RWPE2 (cell line): ENCODE measurements around the gene TTC28.
"Not testable (repeated sequence)": the region's sequence is repeated elsewhere in the genome, so short reads cannot be mapped to it uniquely, and the experiment has no call there.

Experiments used
- ATAC-seq: fragments of 200-7000 bp; cut with Tn5 transposase; 3 replicates; pipeline ENCODE4 v1.9.1; 2021; ENCODE audit warnings: low read depth
- DNase-seq: peaks from one replicate; pipeline ENCODE4 v3.0.0-alpha.2; 2020; ENCODE audit warnings: low spot score
- H3K27ac ChIP-seq: fragments of 450-650 bp; 2 replicates; pipeline ENCODE4 v1.5.1; 2017; ENCODE audit warnings: mild to moderate bottlenecking; ENCODE audit not compliant: poor library complexity, severe bottlenecking
- H3K27me3 ChIP-seq: fragments of 250-450 bp; sonication (Bioruptor Pico); 2 replicates; pipeline ENCODE4 v1.5.1; 2021; ENCODE audit warnings: mild to moderate bottlenecking, moderate library complexity; ENCODE audit not compliant: insufficient read depth, poor library complexity, severe bottlenecking
- H3K36me3 ChIP-seq: fragments of 250-450 bp; sonication (Bioruptor Pico); 2 replicates; pipeline ENCODE4 v1.5.1; 2020; ENCODE audit warnings: low read depth, mild to moderate bottlenecking, moderate library complexity
- H3K4me1 ChIP-seq: fragments of 250-450 bp; sonication (Bioruptor Pico); 2 replicates; pipeline ENCODE4 v1.5.1; 2021; ENCODE audit warnings: mild to moderate bottlenecking, moderate library complexity; ENCODE audit not compliant: insufficient read depth, poor library complexity, severe bottlenecking
- H3K4me3 ChIP-seq: fragments of 250-450 bp; sonication (Bioruptor Pico); 2 replicates; pipeline ENCODE4 v1.5.1; 2021; ENCODE audit warnings: mild to moderate bottlenecking, moderate library complexity; ENCODE audit not compliant: severe bottlenecking
- H3K9me3 ChIP-seq: fragments of 250-450 bp; sonication (Bioruptor Pico); 2 replicates; pipeline ENCODE4 v1.5.1; 2021; ENCODE audit warnings: mild to moderate bottlenecking, moderate library complexity; ENCODE audit not compliant: severe bottlenecking
- CTCF ChIP-seq: fragments of 450-650 bp; IDR thresholded peaks from one replicate; pipeline ENCODE4 v1.5.1; 2017; ENCODE audit warnings: mild to moderate bottlenecking, moderate library complexity; ENCODE audit not compliant: poor library complexity, severe bottlenecking

TTC28 gene

GRCh38 chr22:28514321-28514821, 165.3 kb downstream of the TTC28 start:
- H3K4me3 ChIP-seq, result no peak overlapping the region
- no peak overlapping the region for H3K27ac ChIP-seq
- ATAC-seq, result no peak
- DNase-seq, result no peak
- no peaks in the 10 kb centered on the region for H3K9me3 ChIP-seq
- H3K36me3 ChIP-seq, result no peaks in the 10 kb centered on the region
- no peaks in the 10 kb centered on the region for H3K4me1 ChIP-seq
- TF ChIP-seq CTCF, result no peak
- H3K27me3 ChIP-seq, result no peaks in the 10 kb centered on the region

GRCh38 chr22:28512387-28512786, 167.3 kb downstream of the TTC28 start:
- not testable (repeated sequence) for H3K4me3 ChIP-seq, H3K27ac ChIP-seq, H3K9me3 ChIP-seq, DNase-seq, H3K27me3 ChIP-seq, H3K4me1 ChIP-seq, H3K36me3 ChIP-seq, ATAC-seq

GRCh38 chr22:28507896-28508295, 171.7 kb downstream of the TTC28 start:
- Histone ChIP-seq H3K36me3 (no peaks in the 10 kb centered on the region), H3K27ac (no peak overlapping the region), H3K27me3 (no peaks in the 10 kb centered on the region), H3K9me3 (no peaks in the 10 kb centered on the region), H3K4me3 (no peak overlapping the region), H3K4me1 (no peaks in the 10 kb centered on the region)
- no peak for DNase-seq
- ATAC-seq, result no peak
- no peak for TF ChIP-seq CTCF

GRCh38 chr22:28506150-28506535, 173.5 kb downstream of the TTC28 start:
- no peak for ATAC-seq
- Histone ChIP-seq H3K36me3 (no peaks in the 10 kb centered on the region), H3K27me3 (no peaks in the 10 kb centered on the region), H3K4me1 (no peaks in the 10 kb centered on the region), H3K4me3 (no peak overlapping the region), H3K9me3 (no peaks in the 10 kb centered on the region), H3K27ac (no peak overlapping the region)
- DNase-seq, result no peak
- TF ChIP-seq CTCF, result no peak

GRCh38 chr22:28505416-28506149, 174.1 kb downstream of the TTC28 start:
- TF ChIP-seq CTCF, result no peak
- Histone ChIP-seq H3K9me3 (no peaks in the 10 kb centered on the region), H3K36me3 (no peaks in the 10 kb centered on the region), H3K27me3 (no peaks in the 10 kb centered on the region), H3K27ac (no peak overlapping the region), H3K4me3 (no peak overlapping the region), H3K4me1 (no peaks in the 10 kb centered on the region)
- no peak for ATAC-seq
- DNase-seq, result no peak
